Endothelial cell of umbilical vein (primary cell): ENCODE results near the gene MARK3. TPM values are rescaled to one million over a fixed set of nuclear protein-coding genes. Genes with fewer than 3 reads are reported as not detected.
"Not testable (repeated sequence)": the region's sequence is repeated elsewhere in the genome, so short reads cannot be mapped to it uniquely, and the experiment has no call there.

Source experiments
- BruUV-seq: library from RNA; stranded (reverse); fragments of 400-500 nt; replicated peaks from 2 replicates; lab custom pipeline; 2021; lab: Mats Ljungman, UMichigan
- CTCF ChIA-PET: fragments of 300-600, 350-600 bp; sonication (Branson Sonifier 250); formaldehyde crosslinking; loops from one replicate; lab custom pipeline; 2021; ENCODE audit warnings: antibody characterized with exemption, inconsistent platforms; lab: Charles Lee
- POLR2A ChIA-PET: fragments of 300-600, 350-600 bp; sonication (Branson Sonifier 250); formaldehyde crosslinking; loops from one replicate; lab custom pipeline; 2021; ENCODE audit warnings: antibody characterized with exemption, inconsistent platforms; lab: Charles Lee
- DNase-seq: peaks from one replicate; pipeline ENCODE4 v3.0.0-alpha.2; 2011; ENCODE audit warnings: low read depth, low spot score
- FAIRE-seq: peaks from 2 replicates; lab custom pipeline; 2011; peaks lifted over from hg19 to GRCh38; lab: Jason Lieb, UNC
- H2AFZ ChIP-seq: 2 replicates; pipeline ENCODE4 v1.6.0; 2012; ENCODE audit warnings: low read depth, low read length, control low read depth, inconsistent platforms
- H3K27ac ChIP-seq: 2 replicates; pipeline ENCODE4 v1.5.1; 2011; ENCODE audit warnings: low read depth, mild to moderate bottlenecking, control low read depth, low read length, moderate library complexity; ENCODE audit not compliant: insufficient read depth
- H3K27me3 ChIP-seq, 2 experiments: 2 replicates each; pipeline versions ENCODE4 v1.6.0 to v1.6.1; 2011; ENCODE audit warnings: low read length in 2 of 2, mixed read lengths in 1 of 2; ENCODE audit not compliant: control insufficient read depth in 2 of 2, insufficient read depth in 2 of 2
- H3K36me3 ChIP-seq, 2 experiments: 2 replicates in 1 of 2; 3 replicates in 1 of 2; pipeline ENCODE4 v1.5.1; 2011; ENCODE audit warnings: low read length in 2 of 2, mild to moderate bottlenecking in 1 of 2, moderate library complexity in 1 of 2; ENCODE audit not compliant: control insufficient read depth in 2 of 2, insufficient read depth in 2 of 2; ENCODE audit errors: extremely low read depth in 1 of 2
- H3K4me1 ChIP-seq: 3 replicates; pipeline ENCODE4 v1.5.1; 2011; ENCODE audit warnings: mild to moderate bottlenecking, low read length; ENCODE audit not compliant: control insufficient read depth, insufficient read depth; ENCODE audit errors: extremely low read depth
- H3K4me2 ChIP-seq: 2 replicates; pipeline ENCODE4 v1.6.1; 2011; ENCODE audit warnings: low read length, control low read depth, mixed read lengths; ENCODE audit not compliant: insufficient read depth
- H3K4me3 ChIP-seq, 3 experiments: fragments of 200-600 bp in 1 of 3; sonication (generic), shearing (Covaris generic) in 1 of 3; replicated peaks in 1 of 3; 2 replicates each; pipeline ENCODE4 v1.5.1; 2011 to 2016; ENCODE audit warnings: control low read depth in 3 of 3, low read length in 3 of 3, mild to moderate bottlenecking in 2 of 3, inconsistent platforms in 1 of 3, low read depth in 1 of 3, moderate library complexity in 1 of 3; ENCODE audit not compliant: insufficient read depth in 1 of 3
- H3K79me2 ChIP-seq: 2 replicates; pipeline ENCODE4 v1.6.0; 2012; ENCODE audit warnings: low read length, inconsistent platforms; ENCODE audit not compliant: control insufficient read depth, insufficient read depth
- H3K9ac ChIP-seq: replicated peaks from 2 replicates; pipeline ENCODE3; 2011; ENCODE audit warnings: low read length, control low read depth; ENCODE audit not compliant: insufficient read depth; ENCODE audit errors: extremely low read depth
- H3K9me1 ChIP-seq: replicated peaks from 3 replicates; pipeline ENCODE4 v1.6.0; 2011; ENCODE audit warnings: mild to moderate bottlenecking, low read length; ENCODE audit not compliant: control insufficient read depth, insufficient read depth; ENCODE audit errors: extremely low read depth
- H3K9me3 ChIP-seq: replicated peaks from 2 replicates; pipeline ENCODE4 v1.5.1; 2012; ENCODE audit warnings: low read length, inconsistent platforms; ENCODE audit not compliant: control insufficient read depth, insufficient read depth
- H4K20me1 ChIP-seq: replicated peaks from 2 replicates; pipeline ENCODE3; 2011; ENCODE audit warnings: mild to moderate bottlenecking, low read length; ENCODE audit not compliant: control insufficient read depth, insufficient read depth; ENCODE audit errors: extremely low read depth
- EZH2 ChIP-seq: IDR thresholded peaks from 2 replicates; pipeline ENCODE4 v1.6.1; 2012; ENCODE audit warnings: borderline replicate concordance, low read depth, mild to moderate bottlenecking, moderate library complexity, low read length, inconsistent platforms; ENCODE audit not compliant: severe bottlenecking
- FOS ChIP-seq: IDR thresholded peaks from 2 replicates; pipeline ENCODE4 v1.6.1; 2011; ENCODE audit warnings: mild to moderate bottlenecking, low read length, moderate library complexity, borderline replicate concordance; ENCODE audit not compliant: insufficient read depth
- GATA2 ChIP-seq: IDR thresholded peaks from 2 replicates; pipeline ENCODE4 v1.7.0; 2011; ENCODE audit warnings: low read depth, mild to moderate bottlenecking, moderate library complexity, mixed read lengths, low read length; ENCODE audit not compliant: insufficient read length, insufficient read depth
- JUN ChIP-seq: IDR thresholded peaks from 2 replicates; pipeline ENCODE4 v1.6.1; 2011; ENCODE audit warnings: borderline replicate concordance, low read depth; ENCODE audit not compliant: insufficient read length, insufficient read depth
- MYC ChIP-seq: IDR thresholded peaks from one replicate; pipeline ENCODE4 v1.6.1; 2011; ENCODE audit warnings: mild to moderate bottlenecking, low read depth, low read length
- POLR2A ChIP-seq: IDR thresholded peaks from 2 replicates; pipeline ENCODE4 v1.6.1; 2012; ENCODE audit warnings: low read depth, mild to moderate bottlenecking, control low read depth, low read length
- POLR2AphosphoS5 ChIP-seq: IDR thresholded peaks from 2 replicates; pipeline ENCODE4 v1.6.1; 2012; ENCODE audit warnings: low read depth, mild to moderate bottlenecking, control low read depth, low read length, moderate library complexity; ENCODE audit not compliant: insufficient read depth
- dilution Hi-C: fragments of 300-500 bp; cut with MboI; formaldehyde crosslinking; loops from one replicate; pipeline ENCODE4 v1.15.0; 2019; ENCODE audit warnings: low sequenced_read_pairs; ENCODE audit not compliant: extremely low pct_ligation_motif_present
- intact Hi-C: fragments of 100-400 bp; cut with micrococcal nuclease; formaldehyde crosslinking; loops from one replicate; pipeline ENCODE4 v1.10.0; 2022
- polyA plus RNA-seq, 4 experiments: library from polyadenylated mRNA; depleted of rRNA in 3 of 4; stranded (reverse) in 3 of 4; unstranded in 1 of 4; fragments of >200 nt; gene quantifications; 2 replicates each; pipeline versions ENCODE4 v1.2.1 to v1.2.3, GENCODE V29; 2011 to 2012; ENCODE audit warnings: missing spikeins in 1 of 4
- total RNA-seq: library from RNA; stranded (reverse); gene quantifications from 2 replicates; pipeline ENCODE4 v1.2.3, GENCODE V29; 2021
- TF ChIP-seq, protein P1 (sequence below): IDR thresholded peaks from 2 replicates; pipeline ENCODE4 v1.6.1; 2011; ENCODE audit not compliant: insufficient read depth, insufficient read length
- TF ChIP-seq, protein P2 (sequence below), 2 donors: IDR thresholded peaks; 1 replicate in 1 of 2; 2 replicates in 1 of 2; pipeline ENCODE4 v1.5.1; 2011; ENCODE audit warnings: low read length in 2 of 2, mild to moderate bottlenecking in 2 of 2, moderate library complexity in 2 of 2, control low read depth in 1 of 2, inconsistent platforms in 1 of 2, low read depth in 1 of 2; ENCODE audit not compliant: insufficient read depth in 1 of 2; ENCODE audit errors: extremely low read depth in 1 of 2

The MARK3 gene
- total and polyA plus RNA-seq, 2 donors (not counting 3 experiments of a cell fraction or from before 2014, with no cell fraction given): 46.6 to 96.1 TPM

DNA sequence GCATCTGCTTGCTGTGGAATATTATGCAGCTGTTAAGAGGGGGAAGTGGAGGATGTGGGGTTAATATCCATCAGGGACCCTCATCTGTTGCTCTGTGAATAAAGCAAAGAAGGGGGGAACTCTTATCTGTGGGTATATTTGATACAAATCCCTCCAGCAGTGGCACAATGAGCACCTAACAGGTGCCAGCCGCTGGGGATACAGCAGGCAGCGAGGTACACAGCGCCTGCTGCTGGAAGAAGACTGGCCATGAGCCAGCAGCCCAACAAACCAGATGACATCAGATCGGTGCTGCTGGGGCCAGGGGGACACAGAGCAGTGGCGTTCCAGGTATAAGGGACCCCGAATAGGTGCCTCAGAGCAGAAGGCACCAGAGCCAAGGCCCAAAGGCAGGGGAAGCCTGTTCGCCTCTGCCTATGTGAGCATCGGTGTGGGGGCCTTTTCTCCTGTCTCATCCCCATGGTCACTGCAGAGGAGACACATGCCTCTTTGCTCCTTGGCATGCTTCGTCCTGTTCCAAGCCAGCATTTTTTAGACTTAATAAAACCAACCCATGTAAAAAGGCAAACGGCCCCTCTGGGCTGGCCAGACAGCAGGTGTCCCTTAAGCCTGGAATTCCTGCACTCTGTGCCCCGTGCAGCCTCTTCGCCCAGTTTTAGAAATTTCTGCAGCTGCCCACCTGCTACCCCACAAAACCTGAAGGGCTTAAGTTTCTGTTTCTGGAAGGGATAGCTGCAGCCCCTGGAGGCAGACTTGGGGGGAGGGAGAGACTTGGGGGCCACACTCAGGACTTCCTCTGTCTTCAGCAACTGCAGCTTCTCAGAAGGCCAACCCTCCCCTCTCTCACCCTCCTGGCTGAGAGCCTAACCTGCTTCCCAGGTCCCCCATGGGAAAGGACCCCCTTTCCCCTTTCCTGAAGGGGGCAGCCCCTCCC is 139.1 kb downstream of the MARK3 start:
- intact Hi-C loops (no loop called here), dilution Hi-C loops (no loop called here)
- H3K79me2 ChIP-seq: peaks cover under 1% of the 10 kb centered on the region
- H3K27ac ChIP-seq: no peak overlapping the region
- CTCF ChIA-PET: no interaction called here
- H3K9me1 ChIP-seq: no peaks in the 10 kb centered on the region
- no peak overlapping the region for H3K4me2 ChIP-seq
- H3K4me1 ChIP-seq: peaks cover 8% of the 10 kb centered on the region
- no peak for TF ChIP-seq FOS
- no peak for TF ChIP-seq POLR2A
- TF ChIP-seq, protein P1, sequence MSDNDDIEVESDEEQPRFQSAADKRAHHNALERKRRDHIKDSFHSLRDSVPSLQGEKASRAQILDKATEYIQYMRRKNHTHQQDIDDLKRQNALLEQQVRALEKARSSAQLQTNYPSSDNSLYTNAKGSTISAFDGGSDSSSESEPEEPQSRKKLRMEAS: no peak
- no peak for TF ChIP-seq JUN
- TF ChIP-seq, protein P2, sequence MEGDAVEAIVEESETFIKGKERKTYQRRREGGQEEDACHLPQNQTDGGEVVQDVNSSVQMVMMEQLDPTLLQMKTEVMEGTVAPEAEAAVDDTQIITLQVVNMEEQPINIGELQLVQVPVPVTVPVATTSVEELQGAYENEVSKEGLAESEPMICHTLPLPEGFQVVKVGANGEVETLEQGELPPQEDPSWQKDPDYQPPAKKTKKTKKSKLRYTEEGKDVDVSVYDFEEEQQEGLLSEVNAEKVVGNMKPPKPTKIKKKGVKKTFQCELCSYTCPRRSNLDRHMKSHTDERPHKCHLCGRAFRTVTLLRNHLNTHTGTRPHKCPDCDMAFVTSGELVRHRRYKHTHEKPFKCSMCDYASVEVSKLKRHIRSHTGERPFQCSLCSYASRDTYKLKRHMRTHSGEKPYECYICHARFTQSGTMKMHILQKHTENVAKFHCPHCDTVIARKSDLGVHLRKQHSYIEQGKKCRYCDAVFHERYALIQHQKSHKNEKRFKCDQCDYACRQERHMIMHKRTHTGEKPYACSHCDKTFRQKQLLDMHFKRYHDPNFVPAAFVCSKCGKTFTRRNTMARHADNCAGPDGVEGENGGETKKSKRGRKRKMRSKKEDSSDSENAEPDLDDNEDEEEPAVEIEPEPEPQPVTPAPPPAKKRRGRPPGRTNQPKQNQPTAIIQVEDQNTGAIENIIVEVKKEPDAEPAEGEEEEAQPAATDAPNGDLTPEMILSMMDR (IDR thresholded peaks at IDR 0.05; ENCODE audit: extremely low read depth in 1 of 2, insufficient read depth in 1 of 2, low read depth in 1 of 2, low read length in 2 of 2): no peak
- no peak for TF ChIP-seq POLR2AphosphoS5
- no peak for TF ChIP-seq MYC
- TF ChIP-seq GATA2: no peak
- TF ChIP-seq EZH2: no peak
- BruUV-seq: no TSS peak
- DNase-seq: no peak
- no peak for FAIRE-seq
- H3K9me3 ChIP-seq: no peaks in the 10 kb centered on the region
- no peaks in the 10 kb centered on the region for H3K36me3 ChIP-seq
- H3K9ac ChIP-seq: no peak overlapping the region
- POLR2A ChIA-PET: no interaction called here
- peaks cover 19 to 34% of the 10 kb centered on the region in 2 experiments for H3K27me3 ChIP-seq
- no peak overlapping the region for H3K4me3 ChIP-seq
- no peaks in the 10 kb centered on the region for H4K20me1 ChIP-seq
- no peak overlapping the region for H2AFZ ChIP-seq

DNA sequence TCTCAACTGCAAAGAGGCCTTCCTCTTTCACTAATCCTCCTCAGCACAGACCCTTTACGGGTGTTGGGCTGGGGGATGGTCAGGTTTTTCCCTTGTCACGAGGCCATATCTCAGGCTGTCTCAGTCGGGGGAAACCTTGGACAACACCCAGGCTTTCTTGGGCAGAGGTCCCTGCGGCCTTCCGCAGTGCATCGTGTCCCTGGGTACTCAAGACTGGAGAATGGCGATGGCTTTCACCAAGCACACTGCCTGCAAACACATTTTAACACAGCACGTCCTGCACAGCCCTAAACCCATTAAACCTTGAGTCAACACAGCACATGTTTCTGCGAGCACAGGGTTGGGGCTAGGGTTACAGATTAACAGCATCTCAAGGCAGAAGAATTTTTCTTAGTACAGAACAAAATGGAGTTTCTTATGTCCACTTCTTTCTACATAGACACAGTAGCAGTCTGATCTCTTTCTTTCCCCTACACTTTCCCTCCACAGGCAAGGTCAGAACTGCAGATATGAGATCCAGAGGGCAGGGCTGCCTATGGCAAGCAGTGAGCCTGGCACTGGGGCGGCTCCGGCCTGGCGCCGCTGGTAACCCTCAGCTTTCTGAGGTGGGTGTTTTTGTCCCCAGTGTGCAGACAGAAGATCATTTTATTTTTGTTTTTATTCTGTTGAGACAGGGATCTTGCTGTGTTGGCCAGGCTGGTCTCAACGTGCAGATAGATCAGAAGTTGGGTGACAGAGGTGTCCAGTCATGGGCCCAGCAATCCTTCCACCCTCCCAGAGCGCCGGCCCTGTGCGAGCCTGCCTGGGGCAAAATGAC is 140.4 kb downstream of the MARK3 start:
- H3K9ac ChIP-seq, CTCF ChIA-PET, H3K27ac ChIP-seq, H3K4me2 ChIP-seq, POLR2A ChIA-PET, FAIRE-seq, DNase-seq, BruUV-seq, H3K36me3 ChIP-seq, H2AFZ ChIP-seq, dilution Hi-C loops, H3K9me1 ChIP-seq, H3K4me3 ChIP-seq, H4K20me1 ChIP-seq, H3K9me3 ChIP-seq: not testable (repeated sequence)
- peaks cover 13% of the 10 kb centered on the region for H3K79me2 ChIP-seq
- peaks cover 19 to 34% of the 10 kb centered on the region in 2 experiments for H3K27me3 ChIP-seq
- peaks cover 14% of the 10 kb centered on the region for H3K4me1 ChIP-seq
- intact Hi-C loops: loop anchor here (5.0 kb wide), 1 partner anchor 37 kb away; the partner anchor contains the start of genes BAG5 and COA8
